GM18505 (cell line): ENCODE measurements around the gene SERTAD3.

ENCODE experiments used
- ATAC-seq: cut with Tn5 transposase; IDR thresholded peaks from one replicate; pipeline ENCODE4 v1.9.1; 2021; ENCODE audit not compliant: unreplicated experiment
- POLR2A ChIP-seq: IDR thresholded peaks from 4 replicates; pipeline ENCODE4 v1.6.1; 2011; ENCODE audit warnings: borderline replicate concordance; ENCODE audit not compliant: insufficient read depth, insufficient read length; ENCODE audit errors: extremely low read depth

Gene SERTAD3

GRCh38 chr19:40424637-40425449 lies 19.3 kb downstream of the SERTAD3 start:
- no peak for TF ChIP-seq POLR2A
- ATAC-seq, result no peak

- no peak for ATAC-seq
- no peak for TF ChIP-seq POLR2A
Observed at GRCh38 chr19:40423938-40424337, 20.2 kb downstream of the SERTAD3 start.

- ATAC-seq, result no peak
- no peak for TF ChIP-seq POLR2A
Observed at GRCh38 chr19:40422748-40423566, 21.2 kb downstream of the SERTAD3 start.

- TF ChIP-seq POLR2A, result no peak
- ATAC-seq, result no peak
Observed at GRCh38 chr19:40421993-40422747, 22.0 kb downstream of the SERTAD3 start.

- ATAC-seq, result no peak
- TF ChIP-seq POLR2A, result peak; percentile 87
Observed at GRCh38 chr19:40420766-40421765, 23.1 kb downstream of the SERTAD3 start.

- no peak for ATAC-seq
- TF ChIP-seq POLR2A, result no peak
Observed at GRCh38 chr19:40420451-40420765, 23.7 kb downstream of the SERTAD3 start.

- ATAC-seq, result no peak
- TF ChIP-seq POLR2A, result no peak
Observed at GRCh38 chr19:40419780-40420179, 24.4 kb downstream of the SERTAD3 start.

GRCh38 chr19:40419066-40419612 lies 25.0 kb downstream of the SERTAD3 start:
- no peak for TF ChIP-seq POLR2A
- ATAC-seq, result no peak

- no peak for TF ChIP-seq POLR2A
- no peak for ATAC-seq
Observed at GRCh38 chr19:40418040-40418439, 26.1 kb downstream of the SERTAD3 start.

GRCh38 chr19:40417643-40417981 lies 26.5 kb downstream of the SERTAD3 start:
- no peak for TF ChIP-seq POLR2A
- ATAC-seq, result no peak

- ATAC-seq, result no peak
Observed at GRCh38 chr19:40416918-40417642, 27.1 kb downstream of the SERTAD3 start.

GRCh38 chr19:40415768-40416167 lies 28.4 kb downstream of the SERTAD3 start:
- no peak for ATAC-seq
- TF ChIP-seq POLR2A, result no peak

More at GRCh38 chr19:40416918-40417642, 27.1 kb downstream of the SERTAD3 start:
- TF ChIP-seq POLR2A, result no peak
